Gastrocnemius medialis (tissue), 4 donors: ENCODE data around the gene NCAPG2. TPM values are rescaled to one million over a fixed set of nuclear protein-coding genes. Genes with fewer than 3 reads are reported as not detected.

Experiments
- ATAC-seq, 2 donors: fragments of 150-250 bp; one replicate each; pipeline ENCODE4 v1.9.1; 2016
- DNase-seq, 2 donors: peaks; one replicate each; pipeline ENCODE4 v3.0.0-alpha.2; 2019
- H3K27ac ChIP-seq, 4 donors: fragments of 200-600 bp; sonication (generic); 1 replicate in 1 of 4; 2 replicates in 3 of 4; pipeline ENCODE4 v1.5.1; 2016 to 2018; ENCODE audit warnings: mild to moderate bottlenecking in 2 of 4, moderate library complexity in 1 of 4
- H3K27me3 ChIP-seq, 3 donors: fragments of 200-600 bp; sonication (generic) in 2 of 3; 1 replicate in 1 of 3; 2 replicates in 2 of 3; pipeline versions ENCODE4 v1.5.1 to v1.6.0; 2016 to 2019; ENCODE audit warnings: mild to moderate bottlenecking in 1 of 3, moderate library complexity in 1 of 3
- H3K36me3 ChIP-seq, 2 donors: fragments of 200-600 bp; sonication (generic) in 1 of 2; one replicate each; pipeline ENCODE4 v1.5.1; 2017 to 2018
- H3K4me1 ChIP-seq, 2 donors: fragments of 200-600 bp; sonication (generic) in 1 of 2; one replicate each; pipeline ENCODE4 v1.5.1; 2016 to 2017; ENCODE audit warnings: mild to moderate bottlenecking in 2 of 2
- H3K4me3 ChIP-seq, 4 donors: fragments of 200-600 bp; sonication (generic) in 3 of 4; 1 replicate in 1 of 4; 2 replicates in 3 of 4; pipeline ENCODE4 v1.5.1; 2016 to 2019; ENCODE audit warnings: mild to moderate bottlenecking in 2 of 4
- H3K9me3 ChIP-seq, 3 donors: fragments of 200-600 bp; sonication (generic) in 2 of 3; 1 replicate in 1 of 3; 2 replicates in 2 of 3; pipeline ENCODE4 v1.5.1; 2016 to 2019
- POLR2A ChIP-seq, 2 donors: fragments of 450-650 bp; IDR thresholded peaks; one replicate each; pipeline ENCODE4 v1.6.1; 2017; ENCODE audit warnings: antibody characterized with exemption in 2 of 2, mild to moderate bottlenecking in 2 of 2, moderate library complexity in 2 of 2
- in situ Hi-C, 4 donors: fragments of 200-750 bp; cut with MboI; loops; one replicate each; pipeline versions ENCODE4 v1.15.0 to v1.8.0; 2017; ENCODE audit warnings: low sequenced_read_pairs in 4 of 4
- intact Hi-C: fragments of 100-400 bp; cut with DNase I; formaldehyde crosslinking; loops from one replicate; pipeline ENCODE4 v1.15.1; 2023; ENCODE audit warnings: low total_unique reads
- total RNA-seq, 4 donors: library from RNA; depleted of rRNA; stranded (reverse); fragments of >200 nt; gene quantifications; one replicate each; pipeline versions ENCODE4 v1.1.0 to v1.2.3, GENCODE V29; 2016
- TF ChIP-seq, protein P1 (sequence below), 5 experiments: fragments of 450-650 bp in 3 of 5; fragments of 200-600 bp in 2 of 5; sonication (generic) in 2 of 5; IDR thresholded peaks in 4 of 5; conservative IDR thresholded peaks in 1 of 5; 1 replicate in 4 of 5; 2 replicates in 1 of 5; pipeline ENCODE4 v1.5.1; 2016 to 2019; ENCODE audit warnings: antibody characterized with exemption in 5 of 5, mild to moderate bottlenecking in 3 of 5, moderate library complexity in 3 of 5

NCAPG2 gene
- total RNA-seq, 4 donors from 2014 or later: 3.0 to 4.5 (median 3.9) TPM

DNA sequence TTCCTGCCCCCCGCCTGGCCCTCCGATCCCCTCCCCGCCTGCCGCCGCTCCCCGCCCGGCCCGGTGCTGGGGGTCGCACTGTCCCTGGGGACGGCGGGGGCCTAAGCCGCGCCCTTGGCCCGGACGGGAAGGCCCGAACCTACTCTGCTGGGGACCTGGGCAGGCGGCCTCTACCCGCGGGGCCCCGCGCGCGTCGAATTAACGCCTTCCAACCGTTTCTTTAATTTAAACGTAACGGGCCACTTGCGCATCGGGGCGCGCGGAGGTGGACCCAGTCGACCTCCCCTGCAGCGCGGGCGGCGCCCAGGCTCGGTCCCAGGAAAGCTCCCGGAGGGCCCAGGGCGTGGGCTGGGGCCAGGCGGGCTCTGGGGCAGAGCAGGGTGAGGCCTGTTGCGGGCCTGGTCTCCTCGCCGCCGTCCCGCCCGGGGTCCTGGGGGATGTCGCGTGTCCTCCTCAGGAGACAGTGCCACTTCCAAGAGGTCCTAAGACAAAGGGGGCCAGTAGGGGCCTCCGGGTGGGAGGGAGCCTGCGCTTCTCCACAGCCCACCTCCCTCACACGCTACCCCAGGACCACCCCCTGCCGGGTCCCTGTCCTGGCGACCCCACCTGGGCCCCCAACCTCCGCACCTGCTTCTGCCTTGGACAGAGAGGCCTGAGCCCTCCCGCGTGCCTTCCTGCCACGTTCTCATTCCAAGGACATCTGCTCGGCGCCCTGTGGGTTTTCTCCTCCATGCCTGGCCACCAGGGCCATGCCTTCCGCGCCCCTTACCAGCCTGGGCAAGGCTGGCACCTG lies 116.3 kb downstream of the NCAPG2 start:
- intact Hi-C loops (no loop called here), in situ Hi-C loops (no loop called here)
- TF ChIP-seq POLR2A (IDR thresholded peaks at IDR 0.05): no peak
- TF ChIP-seq, protein P1, sequence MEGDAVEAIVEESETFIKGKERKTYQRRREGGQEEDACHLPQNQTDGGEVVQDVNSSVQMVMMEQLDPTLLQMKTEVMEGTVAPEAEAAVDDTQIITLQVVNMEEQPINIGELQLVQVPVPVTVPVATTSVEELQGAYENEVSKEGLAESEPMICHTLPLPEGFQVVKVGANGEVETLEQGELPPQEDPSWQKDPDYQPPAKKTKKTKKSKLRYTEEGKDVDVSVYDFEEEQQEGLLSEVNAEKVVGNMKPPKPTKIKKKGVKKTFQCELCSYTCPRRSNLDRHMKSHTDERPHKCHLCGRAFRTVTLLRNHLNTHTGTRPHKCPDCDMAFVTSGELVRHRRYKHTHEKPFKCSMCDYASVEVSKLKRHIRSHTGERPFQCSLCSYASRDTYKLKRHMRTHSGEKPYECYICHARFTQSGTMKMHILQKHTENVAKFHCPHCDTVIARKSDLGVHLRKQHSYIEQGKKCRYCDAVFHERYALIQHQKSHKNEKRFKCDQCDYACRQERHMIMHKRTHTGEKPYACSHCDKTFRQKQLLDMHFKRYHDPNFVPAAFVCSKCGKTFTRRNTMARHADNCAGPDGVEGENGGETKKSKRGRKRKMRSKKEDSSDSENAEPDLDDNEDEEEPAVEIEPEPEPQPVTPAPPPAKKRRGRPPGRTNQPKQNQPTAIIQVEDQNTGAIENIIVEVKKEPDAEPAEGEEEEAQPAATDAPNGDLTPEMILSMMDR (IDR thresholded peaks at IDR 0.05 in 4 of 5, conservative IDR thresholded peaks at IDR 0.05 in 1 of 5): no peak
- Histone ChIP-seq H3K27ac (no peak overlapping the region), H3K27me3 (peaks cover 34 to 49% (median 45%) of the 10 kb centered on the region in 3 donors), H3K36me3 (no peaks in the 10 kb centered on the region), H3K4me3 (peak overlapping the region in 3 of 4 donors; percentile 15 to 35 (median 35)), H3K4me1 (peaks cover 0 to 6% of the 10 kb centered on the region in 2 donors), H3K9me3 (no peaks in the 10 kb centered on the region)
- DNase-seq: no peak
- no peak for ATAC-seq

DNA sequence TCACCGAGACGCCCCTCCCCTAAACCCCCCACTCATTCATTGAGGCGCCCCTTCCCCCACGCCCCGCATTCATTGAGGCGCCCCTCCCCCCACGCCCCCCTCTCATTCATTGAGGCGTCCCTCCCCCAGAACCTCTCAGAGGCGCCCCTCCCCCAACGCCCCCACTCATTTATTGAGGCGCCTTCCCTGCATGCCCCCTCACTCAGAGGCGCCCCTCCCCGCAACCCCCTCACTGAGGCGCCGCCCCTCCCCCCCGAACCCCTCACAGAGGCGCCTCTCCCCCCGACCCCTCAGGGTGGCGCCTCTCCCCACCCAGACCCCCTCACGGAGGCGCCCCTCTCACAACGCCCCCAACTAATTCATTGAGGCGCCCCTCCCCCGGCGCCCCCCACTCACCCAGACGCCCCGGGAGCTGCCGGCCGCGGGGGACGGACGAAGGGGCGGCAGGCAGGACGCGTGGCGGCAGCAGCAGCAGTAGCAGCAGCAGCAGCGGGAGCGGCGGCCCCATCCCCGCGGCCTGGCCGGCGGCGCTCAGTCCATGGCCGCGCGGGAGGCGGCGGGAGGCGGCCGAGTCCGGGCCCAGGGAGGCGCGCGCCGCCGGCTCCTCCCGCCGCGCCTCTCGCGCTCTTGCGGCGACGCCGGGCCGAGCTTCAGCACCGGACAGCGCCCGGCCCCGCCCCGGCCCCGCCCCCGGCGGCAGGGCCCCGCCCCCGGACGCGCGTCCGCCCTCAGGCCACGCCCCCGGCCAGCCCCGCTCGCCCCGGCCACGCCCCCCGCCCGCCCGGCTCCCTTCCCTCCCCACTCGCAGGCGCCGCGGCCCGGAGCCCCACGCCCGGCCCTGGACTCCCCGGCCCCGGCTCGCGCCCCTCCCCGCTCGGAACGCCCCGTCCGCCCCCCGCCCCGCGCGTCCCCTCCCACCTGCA lies 117.2 kb downstream of the NCAPG2 start, which contains the start of gene PTPRN2:
Gene PTPRN2 (minus strand): TSS at position 662 of the 923 bp plus-strand sequence.
- peak; percentile 42 to 68 for ATAC-seq

DNA sequence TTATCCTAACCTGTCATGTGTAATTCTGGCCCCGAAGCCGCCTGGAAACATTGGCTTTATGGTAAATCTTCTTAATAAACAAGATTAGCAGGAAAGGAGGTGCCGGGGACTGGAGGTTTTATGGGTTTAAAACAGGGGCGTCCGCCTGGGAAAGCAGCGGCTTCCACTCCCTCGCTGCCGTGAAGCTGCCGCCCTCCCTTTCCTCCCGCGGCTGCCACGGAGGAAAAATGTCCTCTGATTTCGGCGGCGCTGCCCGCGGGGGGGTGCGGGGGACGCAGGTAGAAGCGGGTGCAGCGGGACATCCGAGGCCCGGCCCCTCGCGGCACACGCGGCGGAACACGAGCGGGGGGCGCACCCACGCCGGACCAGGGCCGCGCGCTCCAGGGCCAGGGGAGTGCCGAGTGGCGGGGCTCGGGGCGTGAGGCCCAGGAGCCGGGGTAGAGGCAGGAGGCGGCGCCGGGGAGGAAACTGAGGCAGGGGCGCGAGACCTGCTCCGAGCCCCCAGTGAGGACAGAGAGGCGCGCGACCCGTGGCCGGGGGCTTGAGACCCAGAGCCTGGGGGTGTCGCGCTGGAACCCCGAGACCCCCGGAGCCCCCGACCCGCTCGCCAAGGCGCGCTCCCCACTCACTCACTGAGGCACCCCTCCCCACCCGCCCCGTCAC lies 118.0 kb downstream of the NCAPG2 start:
- H3K4me1 ChIP-seq: peaks cover 0 to 6% of the 10 kb centered on the region in 2 donors
- TF ChIP-seq, protein P1 (IDR thresholded peaks at IDR 0.05 in 4 of 5, conservative IDR thresholded peaks at IDR 0.05 in 1 of 5): no peak
- TF ChIP-seq POLR2A (IDR thresholded peaks at IDR 0.05): no peak

More for the DNA sequence above, 117.2 kb downstream of the NCAPG2 start, which contains the start of gene PTPRN2:
- Histone ChIP-seq H3K27ac (no peak within 1 kb of the TSS), H3K27me3 (peaks cover 39 to 53% (median 49%) of the 10 kb centered on the region in 3 donors), H3K9me3 (no peaks in the 10 kb centered on the region), H3K4me3 (peak within 1 kb of the TSS in 3 of 4 donors; percentile 15 to 35 (median 35)), H3K36me3 (no peaks in the 10 kb centered on the region), H3K4me1 (peaks cover 0 to 6% of the 10 kb centered on the region in 2 donors)
- peak in 1 of 2 donors; percentile 14 for DNase-seq
- in situ Hi-C loops: no loop called here
- TF ChIP-seq POLR2A (IDR thresholded peaks at IDR 0.05): no peak
- TF ChIP-seq, protein P1 (IDR thresholded peaks at IDR 0.05 in 4 of 5, conservative IDR thresholded peaks at IDR 0.05 in 1 of 5): no peak
- intact Hi-C loops: no loop called here

DNA sequence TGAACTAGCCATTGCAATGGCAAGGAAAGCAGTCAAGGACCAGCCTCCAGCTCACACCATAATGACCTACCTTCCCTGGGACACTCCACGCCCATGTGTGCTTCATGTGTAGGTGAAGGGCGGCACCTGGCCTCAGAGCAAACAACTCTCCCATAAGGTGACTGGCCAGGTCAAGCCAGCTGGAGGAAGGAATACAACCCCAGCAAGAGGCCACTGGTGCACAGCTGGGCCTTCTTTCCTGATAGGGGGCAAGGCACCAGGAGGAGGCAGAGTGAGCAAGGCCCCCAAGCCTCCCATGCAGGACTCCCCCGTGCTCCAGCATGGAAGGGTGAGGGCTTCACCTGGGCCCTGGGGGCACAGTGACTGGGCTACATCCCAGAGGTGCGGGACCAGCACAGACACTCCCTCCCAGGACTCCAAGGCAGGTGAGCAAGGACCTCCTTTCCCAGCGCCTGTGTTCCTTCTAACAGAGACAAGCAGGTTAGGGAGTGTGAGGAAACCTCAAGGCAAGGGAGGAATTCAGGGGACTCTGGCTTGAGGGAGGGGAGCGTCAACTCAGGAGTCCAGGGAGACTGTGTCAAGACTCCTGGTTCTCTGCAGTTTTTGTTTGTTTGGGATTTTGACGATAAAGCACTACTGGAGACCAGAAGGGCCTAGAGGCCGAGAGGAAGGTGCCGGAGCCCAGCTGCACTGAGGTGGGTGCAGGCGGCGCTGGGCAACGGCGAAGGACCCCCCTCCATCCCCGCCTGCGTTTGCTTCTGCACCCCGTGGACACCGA lies 118.7 kb downstream of the NCAPG2 start:
- DNase-seq (no peak), ATAC-seq (no peak)
- in situ Hi-C loops (no loop called here), intact Hi-C loops (no loop called here)
- Histone ChIP-seq H3K36me3 (no peaks in the 10 kb centered on the region), H3K27ac (no peak overlapping the region), H3K4me1 (peaks cover 0 to 6% of the 10 kb centered on the region in 2 donors), H3K9me3 (no peaks in the 10 kb centered on the region), H3K27me3 (peaks cover 42 to 59% (median 52%) of the 10 kb centered on the region in 3 donors), H3K4me3 (peak overlapping the region in 1 of 4 donors; percentile 6)
- TF ChIP-seq POLR2A (IDR thresholded peaks at IDR 0.05): no peak
- TF ChIP-seq, protein P1 (IDR thresholded peaks at IDR 0.05 in 4 of 5, conservative IDR thresholded peaks at IDR 0.05 in 1 of 5): no peak

More for the DNA sequence above, 118.0 kb downstream of the NCAPG2 start:
- no peaks in the 10 kb centered on the region for H3K36me3 ChIP-seq
- H3K27me3 ChIP-seq: peaks cover 39 to 56% (median 49%) of the 10 kb centered on the region in 3 donors
- intact Hi-C loops: no loop called here
- H3K27ac ChIP-seq: no peak overlapping the region
- DNase-seq (no peak), ATAC-seq (no peak)
- no peaks in the 10 kb centered on the region for H3K9me3 ChIP-seq
- in situ Hi-C loops: no loop called here
- H3K4me3 ChIP-seq: peak overlapping the region in 1 of 4 donors; percentile 6
